Activated CD4-positive, CD25-positive, alpha-beta regulatory T cell treated with anti-CD3 and anti-CD28 coated beads, Interleukin-2, amount 50 U/mL, for 24 hours (primary cell): ENCODE measurements around the gene DHRS3.

Source experiments
- ATAC-seq, 2 donors: fragments of 150-1000 bp; cut with Tn5 transposase; one replicate each; pipeline ENCODE4 v1.10.0; 2021; ENCODE audit warnings: mild to moderate bottlenecking in 1 of 2, moderate library complexity in 1 of 2

The DHRS3 gene

DNA sequence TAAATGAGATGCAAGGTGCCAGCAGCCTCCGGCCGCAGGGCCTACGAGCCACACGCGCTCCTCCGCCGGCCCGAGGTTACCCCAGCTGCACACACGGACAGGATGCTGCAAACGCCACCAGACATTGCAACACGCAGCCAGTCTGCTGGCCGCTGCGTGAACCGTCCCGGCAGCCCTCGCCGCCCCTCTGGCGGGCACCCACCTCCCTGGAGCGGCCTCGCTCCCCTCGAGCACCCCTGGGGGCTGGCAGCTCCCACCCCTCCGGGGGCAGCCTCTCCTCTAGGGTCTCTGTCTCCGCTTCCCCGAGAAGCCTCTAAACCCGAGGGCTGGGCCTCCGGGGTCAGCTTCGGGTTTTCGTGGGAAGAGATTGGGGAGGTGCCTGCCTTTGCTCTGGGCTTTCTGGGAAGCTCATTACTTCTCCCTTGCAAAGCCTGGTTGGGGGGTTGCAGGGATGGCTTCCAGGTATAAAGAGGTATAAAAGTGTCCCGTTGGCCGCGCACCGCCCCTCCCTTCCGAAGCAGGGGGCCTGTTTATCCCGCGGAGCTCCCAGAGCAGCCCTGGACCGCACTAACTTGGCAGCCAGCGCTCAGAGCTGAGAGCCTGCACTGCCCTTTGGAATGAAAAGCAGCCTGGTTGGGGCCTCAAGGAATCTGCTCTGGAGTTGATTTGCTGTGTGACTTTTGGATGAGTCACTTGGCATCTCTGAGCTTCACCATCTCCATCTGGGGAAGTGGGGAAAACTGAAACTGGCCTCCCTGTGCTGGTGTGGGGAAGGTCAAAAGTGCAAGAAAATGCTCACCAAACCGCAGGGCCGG is 21.8 kb downstream of the DHRS3 start:
- peak in 1 of 2 donors; percentile 54 for ATAC-seq

DNA sequence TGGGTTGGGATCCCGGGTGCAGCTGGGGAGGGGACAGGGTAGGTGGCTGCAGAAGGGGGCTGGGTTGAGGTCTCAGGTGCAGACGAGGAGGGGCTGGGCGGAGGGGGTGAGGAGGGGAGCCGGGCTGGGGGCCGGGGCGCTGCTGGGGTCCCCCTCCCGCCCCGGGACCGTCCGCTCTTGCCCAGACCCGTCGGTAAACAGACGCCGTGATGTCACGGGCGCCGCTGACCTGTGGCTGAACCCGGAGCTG is 22.3 kb downstream of the DHRS3 start:
- peak in 1 of 2 donors; percentile 22 for ATAC-seq

DNA sequence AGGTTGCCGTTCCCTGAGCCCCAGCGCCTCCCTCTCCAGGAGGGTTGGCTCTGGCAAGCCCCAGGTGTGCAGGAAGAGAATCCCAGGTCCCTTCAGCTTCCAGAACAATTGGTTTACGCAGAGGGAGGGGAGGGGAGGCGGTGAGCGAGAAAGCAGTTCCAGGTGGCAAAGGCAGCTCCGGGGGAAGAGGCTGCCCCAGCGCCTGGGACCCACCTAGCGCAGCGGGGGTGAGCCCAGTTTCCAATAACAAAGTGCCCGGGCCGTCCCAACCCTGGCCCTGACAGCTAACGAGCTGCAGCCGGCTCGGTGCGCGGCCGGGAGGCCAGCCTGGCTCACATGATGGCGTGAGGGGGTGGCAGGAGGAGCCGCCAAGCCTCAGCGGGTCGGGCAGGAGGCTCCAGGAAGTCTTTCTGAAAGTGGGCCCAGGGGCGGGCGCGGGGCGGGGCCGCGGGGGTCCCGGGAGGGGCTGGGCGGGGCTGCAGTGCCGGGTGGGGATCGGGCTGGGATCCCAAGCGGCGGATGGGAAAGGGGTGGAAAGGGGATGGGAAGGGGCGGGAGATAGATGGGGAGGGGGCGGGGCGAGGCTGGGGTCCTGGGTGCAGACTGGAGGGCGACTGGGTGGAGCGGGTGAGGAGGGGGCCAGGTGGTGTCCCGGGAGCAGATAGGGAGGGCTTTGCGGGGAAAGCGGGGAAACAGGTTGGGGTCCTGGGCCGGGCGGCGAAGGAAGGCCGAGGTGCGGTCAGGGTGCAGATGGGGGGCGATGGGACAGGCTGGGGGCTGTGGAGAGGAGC is 22.8 kb downstream of the DHRS3 start:
- ATAC-seq, result peak; percentile 30 to 41

DNA sequence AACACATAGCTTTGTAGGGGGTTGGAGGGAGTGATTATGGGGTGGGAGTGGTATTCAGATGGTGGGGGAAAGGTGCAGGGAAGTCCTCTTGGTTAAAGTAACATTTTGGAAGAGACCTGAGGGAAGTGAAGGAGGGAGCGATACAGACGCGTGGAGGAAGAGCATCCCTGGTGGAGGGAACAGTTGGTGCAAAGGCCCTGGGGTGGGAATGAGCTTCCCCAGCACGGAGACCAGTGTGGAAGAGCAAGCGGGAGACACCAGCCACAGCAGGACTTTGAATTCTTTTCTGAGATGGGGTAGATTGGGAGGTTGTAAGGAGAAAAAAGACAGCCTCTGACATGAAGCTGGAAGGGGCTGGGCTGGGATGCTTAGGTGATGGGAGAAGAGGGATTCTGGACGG is 23.5 kb downstream of the DHRS3 start:
- no peak for ATAC-seq

DNA sequence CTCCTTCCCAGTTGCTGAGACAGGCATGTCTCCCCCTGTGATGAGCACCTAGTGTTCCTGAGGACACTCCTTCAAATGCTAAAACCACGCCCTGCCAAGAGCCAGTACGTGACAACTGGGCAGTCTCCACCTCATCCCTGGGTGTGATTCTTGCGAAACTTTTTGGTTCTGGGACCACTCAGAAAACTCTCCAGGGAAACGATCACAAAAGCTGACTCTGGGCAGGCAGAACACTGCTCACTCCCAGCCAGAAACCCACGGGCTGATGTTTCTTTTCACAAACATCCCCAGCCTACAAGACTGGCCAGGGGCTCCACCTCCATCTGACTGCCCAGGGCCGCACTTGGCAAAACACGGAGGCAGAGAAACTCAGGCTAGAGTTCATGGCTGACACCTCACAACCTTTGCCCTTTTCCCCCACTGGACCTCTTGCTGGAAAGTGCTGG is 24.4 kb downstream of the DHRS3 start:
- no peak for ATAC-seq

DNA sequence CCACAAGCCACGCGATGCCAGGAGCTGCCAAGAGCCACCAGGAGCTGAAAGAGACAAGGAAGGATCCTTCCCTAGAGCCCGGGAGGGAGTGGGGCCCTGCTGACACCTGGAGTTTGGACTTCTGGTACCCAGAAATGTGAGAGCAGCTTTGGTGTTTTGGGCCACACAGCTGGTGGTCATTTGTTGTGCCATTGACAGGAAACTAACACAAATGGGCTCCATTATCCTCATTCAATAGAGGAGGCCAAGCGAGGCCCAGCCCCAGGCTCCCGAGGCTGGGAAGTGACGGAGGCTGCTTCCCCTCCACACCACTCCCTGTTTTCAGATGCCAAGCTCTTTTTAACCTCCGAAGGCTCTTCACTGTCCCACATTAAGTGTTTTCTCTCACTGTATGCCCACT is 25.5 kb downstream of the DHRS3 start:
- ATAC-seq, result no peak

DNA sequence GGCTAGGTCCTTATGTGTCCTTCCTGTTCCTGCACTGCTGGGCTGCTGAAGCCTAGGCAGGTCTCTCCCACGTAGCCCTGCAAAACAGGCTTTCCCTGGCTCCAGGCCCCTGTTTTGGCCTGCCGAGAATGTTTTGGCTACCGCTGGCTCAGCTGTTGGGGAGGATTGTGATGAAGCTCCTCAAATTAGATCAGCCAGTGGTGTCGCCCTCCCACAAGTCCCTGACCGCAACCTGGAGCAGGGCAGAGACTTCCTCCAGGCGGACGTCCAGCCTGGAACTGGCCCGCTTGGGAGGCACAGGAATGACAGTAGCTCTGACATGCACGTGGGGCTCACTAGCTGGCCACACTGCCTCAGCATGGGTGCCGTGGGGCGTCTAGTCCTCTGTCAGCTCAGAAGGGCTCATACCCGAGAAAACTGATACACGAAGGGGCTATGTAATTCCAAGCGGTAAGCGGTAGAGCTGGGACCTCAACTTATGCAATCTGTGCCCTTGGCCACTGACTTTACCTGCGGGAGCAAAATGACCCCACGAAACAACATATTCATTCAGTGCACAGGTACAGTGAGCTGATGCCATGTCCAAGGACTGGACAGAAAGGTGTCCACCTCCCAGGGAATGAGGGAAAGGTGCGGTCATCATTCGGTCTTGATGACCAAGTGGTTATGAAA is 26.6 kb downstream of the DHRS3 start:
- ATAC-seq, result no peak

DNA sequence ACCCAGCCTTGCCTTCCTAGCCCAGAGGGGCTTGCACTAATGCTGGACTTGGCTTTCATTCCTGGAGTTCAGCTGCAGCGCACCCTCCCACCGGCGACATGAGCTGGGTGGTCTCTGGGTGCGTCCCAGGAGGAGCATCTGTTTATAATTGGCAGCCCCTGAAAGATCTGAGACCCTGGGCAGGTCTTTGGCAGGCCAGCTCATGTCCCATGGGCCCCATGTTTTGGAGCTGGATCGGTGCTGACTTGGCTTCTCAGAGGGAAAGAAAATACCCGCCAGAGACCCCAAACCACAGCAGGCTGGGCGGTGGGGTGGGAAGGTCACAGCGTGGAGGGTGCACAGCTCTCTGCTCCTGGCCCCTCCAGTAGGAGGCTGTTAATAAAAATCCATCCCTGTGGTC is 29.3 kb downstream of the DHRS3 start:
- ATAC-seq, result no peak

DNA sequence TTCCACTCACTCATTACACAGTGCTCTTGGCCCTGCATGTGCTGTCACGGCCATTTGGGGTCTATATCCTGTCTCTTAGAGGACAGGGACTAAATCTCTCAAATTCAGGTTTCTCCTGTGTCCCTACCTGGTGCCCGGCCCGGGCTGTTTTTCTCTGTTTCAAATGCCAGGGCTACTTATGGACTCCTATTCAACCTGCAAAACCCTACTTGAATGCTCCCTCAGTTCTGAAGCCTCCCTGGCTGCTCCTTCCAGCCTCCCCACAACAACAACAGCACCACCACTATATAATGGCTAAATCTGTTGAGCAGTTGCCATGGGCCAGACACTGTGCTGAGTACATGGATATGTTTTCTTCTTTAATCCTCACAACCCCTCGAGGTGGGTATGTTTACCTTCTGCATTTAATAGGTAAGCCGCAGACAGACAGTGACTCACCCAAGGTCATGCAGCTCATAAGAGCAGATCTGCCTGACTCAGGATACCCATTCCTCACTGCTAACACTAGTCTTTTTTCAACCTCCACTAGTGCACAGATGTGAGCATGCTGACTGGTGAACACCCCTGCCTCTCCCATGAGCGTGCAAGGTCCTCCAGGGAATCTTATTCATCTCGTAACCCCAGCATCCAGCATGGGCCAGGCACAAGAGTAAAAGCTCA is 29.9 kb downstream of the DHRS3 start:
- ATAC-seq, result peak; percentile 92 to 94

DNA sequence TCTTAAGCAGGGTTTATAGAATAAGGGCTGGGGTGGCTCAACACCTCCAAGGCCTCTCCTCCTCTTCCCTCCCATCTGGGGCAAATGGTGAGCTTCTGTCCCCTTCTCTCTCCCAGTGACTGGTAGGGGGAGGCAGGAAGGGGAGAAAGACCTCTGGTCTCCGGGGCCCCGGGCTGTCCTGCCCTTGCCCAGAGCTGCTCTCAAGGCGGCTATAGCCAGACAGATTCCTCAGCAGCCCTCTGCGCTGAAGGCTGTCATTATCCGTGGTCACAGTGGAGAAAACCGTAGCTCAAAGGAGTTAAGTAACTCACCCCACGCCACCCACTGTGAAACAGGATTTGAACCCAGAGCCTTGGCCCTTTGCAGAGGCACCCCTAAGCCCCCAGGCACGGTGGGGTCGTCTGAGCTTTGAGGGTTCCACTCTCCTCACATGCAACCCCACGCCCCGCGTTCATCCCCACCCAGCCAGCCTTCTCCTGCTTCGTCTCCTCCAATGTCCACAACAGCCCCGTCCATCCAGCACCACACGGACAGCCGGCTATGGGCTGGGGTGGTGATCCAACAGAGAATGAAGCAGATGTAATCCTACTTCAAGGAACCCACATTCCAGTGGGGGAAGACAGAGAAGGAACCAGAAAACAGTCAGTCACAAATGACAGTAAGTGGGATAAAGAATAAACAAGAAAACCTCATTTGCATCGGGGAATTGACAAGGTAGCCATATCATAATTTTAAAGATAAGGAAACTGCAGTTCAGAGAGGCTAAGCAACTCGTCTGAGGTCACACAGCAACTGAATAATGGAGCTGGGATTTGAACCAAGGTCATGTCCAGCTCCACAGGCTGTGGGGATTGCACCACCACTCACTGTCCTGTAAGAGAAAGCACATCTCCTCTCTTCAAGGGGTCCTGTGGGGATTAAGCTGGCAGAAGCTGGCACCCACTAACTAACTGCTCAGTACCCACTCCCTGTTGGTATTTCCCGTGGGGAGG is 31.8 kb downstream of the DHRS3 start:
- no peak for ATAC-seq

DNA sequence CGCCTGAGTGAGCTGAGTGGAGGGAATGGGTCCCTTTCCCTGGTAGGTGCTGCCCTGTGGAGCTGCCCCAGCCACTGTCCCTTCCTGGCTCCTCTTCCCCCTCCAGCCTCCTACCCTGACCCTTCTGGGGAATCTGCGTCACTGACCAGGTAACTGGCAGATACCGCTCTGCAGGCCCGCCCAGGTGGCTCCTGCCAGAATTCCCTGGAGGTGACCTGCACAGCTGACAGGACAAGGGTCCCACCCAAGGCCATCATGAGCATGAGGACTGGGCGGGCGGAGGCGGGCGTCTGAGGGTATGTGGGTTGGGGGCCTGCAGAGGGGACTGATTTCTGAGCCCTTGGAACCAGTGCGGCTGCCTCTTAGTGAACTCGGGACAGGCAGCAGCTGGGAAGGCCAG is 32.5 kb downstream of the DHRS3 start:
- no peak for ATAC-seq

DNA sequence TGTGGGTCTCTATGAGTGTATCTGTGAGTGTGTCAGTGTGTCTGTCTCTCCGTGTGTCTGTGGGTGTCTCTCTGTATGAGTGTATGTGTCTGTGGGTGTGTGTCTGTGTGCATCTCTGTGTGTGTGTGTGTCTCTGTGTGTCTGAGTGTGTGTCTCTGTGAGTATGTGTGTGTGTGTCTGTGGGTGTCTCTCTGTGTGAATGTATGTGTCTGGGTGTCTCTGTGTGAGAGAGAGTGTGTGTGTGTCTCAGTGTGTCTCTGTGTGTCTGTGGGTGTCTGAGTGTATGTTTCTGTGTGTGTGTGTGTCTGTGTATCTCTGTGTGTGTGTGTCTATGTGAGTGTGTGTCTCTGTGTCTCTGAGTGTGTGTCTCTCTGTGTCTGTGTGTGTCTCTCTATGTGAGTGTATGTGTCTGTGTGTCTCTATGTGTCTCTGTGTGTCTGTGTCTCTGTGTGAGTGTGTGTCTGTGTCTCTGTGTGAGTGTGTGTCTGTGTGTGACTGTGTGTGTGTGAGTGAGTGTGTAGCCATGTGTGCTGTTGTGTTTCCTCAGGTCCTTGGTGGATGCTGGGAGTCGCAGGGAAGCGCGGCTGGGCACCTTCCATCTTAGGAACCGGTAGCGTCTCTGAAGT is 33.0 kb downstream of the DHRS3 start:
- no peak for ATAC-seq

DNA sequence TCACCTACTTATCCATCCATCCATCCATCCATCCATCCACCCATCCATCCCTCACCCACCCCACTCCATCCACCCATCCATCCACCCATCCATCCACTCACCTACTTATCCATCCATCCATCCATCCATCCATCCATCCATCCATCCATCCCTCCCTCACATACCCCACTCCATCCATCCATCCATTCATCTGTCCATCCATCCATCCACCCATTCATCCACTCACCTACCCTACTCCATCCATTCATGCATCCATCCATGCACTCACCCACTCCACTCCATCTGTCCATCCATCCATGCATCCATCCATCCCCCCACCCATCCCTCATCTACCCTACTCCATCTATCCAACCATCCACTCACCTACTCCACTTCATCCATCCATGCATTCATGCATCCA is 34.5 kb downstream of the DHRS3 start:
- ATAC-seq, result no peak

DNA sequence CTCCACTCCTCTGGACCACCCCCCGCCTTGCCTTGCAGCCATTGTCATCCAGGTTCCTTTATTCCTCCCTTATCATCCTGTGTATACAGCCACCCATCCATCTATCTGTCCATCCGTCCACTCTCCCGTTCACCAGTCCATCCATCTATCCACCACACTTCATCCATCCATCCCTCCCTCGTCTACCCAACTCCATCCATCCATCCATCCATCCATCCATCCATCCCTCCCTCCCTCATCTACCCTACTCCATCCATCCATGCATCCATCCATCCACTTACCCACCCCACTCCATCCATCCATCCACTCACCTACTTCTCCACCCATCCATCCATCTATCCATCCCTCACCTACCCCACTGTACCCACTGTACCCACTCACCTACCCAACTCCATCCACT is 35.4 kb downstream of the DHRS3 start:
- ATAC-seq, result no peak

DNA sequence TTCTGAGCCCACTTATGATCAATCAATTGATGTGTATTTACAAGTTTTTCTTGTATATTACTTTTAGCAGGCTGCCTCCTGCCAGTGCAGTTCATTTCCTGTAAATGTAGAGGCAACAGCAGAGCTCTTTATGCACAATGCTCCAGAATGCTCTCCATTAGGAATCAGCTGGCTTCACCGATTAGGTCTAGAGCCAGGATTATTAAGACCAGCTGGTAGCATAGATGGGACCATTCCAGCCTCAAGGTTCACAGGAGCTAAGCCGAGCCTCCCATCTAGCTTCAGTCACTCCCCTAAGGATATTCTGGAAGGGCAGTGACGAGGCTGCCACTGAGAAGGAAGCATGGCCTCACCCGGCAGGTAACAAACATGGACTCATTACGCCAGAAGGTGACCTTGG is 36.8 kb downstream of the DHRS3 start:
- no peak for ATAC-seq

DNA sequence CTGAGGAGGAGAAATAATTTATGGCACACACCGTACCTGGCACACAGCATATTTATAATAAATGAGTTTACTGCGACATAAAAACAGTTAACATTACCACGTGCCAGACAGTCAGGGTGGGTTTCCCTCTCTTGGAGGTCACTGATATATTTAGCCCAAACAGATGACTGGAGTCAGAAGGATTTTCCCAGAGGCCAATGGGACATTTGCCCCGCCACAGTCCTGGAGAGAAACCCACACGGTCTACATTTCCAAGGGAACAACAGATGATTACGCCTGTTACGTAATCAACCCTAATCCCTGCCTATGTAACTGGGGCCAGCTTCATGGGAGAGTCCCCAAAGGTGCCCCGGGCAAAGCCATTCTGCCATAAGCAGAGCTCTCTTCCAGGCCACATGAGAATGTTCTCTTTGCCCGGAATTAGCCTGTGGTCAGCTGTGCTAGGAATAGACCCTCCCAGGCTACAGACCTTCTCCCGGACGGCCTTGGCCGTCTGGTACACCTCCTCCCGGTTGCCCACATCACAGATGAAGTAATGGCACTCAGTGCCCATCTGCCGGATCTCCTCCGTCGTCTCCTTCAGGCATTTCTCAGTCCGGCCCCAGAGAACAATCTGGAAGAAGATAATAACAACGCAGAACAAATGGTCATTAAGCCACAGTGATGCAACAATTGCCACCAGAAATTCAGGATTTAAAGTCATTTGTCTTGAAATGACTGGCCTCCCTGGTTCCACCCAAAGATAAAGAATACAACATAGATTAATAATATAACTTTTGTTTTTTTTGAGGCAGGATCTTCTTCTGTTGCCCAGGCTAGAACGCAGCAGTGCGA is 37.7 kb downstream of the DHRS3 start:
- ATAC-seq, result no peak

DNA sequence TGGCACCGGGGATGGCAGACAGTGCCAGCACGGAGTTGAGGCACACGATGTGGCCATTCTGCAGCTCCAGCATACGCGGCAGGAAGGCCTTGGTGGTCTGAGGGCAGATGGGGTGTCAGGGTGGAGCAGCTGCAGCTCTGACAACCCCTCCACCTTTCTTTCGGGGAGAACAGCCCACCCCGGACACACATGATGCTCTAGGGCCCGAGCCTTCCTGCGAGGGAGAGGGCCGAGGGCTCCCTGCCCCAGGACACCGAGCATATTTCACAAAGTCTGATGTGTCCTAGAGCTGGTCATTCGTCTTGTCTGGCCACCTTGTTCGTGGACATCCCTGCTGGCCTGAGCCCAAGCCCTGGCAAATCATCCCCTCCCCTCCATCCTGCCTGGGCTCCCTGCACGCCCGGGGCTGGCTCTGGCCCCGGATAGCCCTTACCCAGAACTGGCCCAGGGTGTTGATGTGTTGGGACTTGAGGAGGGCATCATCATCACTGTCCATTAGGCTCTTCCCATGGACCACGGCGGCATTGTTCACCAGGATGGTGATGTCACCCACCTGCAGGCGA is 39.1 kb downstream of the DHRS3 start:
- no peak for ATAC-seq

DNA sequence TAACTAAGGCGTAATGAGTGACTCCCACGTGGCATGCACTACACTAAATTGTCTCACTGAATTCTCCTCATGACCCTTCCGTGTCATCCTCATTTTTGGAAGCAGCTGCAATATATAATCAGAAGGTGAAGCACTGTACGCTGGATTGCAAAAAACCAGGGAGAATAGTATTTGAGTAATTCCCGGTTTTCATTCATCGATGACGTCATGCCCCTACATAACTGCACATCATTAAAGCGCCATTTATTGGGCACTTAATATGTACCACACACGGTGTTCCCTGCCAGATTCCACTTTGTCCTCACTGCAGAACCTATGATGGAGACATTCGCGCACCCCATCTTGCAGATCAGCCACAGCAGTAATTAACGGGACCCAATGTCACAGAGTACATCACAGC is 41.0 kb downstream of the DHRS3 start:
- no peak for ATAC-seq

DNA sequence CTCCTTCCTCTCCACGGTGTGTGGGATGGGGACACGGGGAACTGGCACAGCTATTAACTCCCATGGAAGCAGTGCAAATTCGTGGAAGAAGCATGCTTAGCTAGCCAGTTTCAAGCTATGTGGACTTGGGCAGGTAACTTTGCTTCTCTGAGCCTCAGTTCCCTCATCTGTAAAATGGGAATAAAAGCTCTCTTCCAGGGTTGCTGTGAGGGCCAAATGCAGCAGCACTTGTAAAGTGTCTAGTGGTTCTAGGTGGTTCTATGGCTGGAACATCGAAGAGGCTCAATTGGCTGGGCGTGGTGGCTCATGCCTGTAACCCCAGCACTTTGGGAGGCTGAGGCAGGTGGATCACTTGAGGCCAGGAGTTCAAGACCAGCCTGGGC is 43.3 kb downstream of the DHRS3 start:
- no peak for ATAC-seq
